AG04450 (cell line): ENCODE measurements around the gene PPP2R2C. TPM values are rescaled to one million over a fixed set of nuclear protein-coding genes. Genes with fewer than 3 reads are reported as not detected.

ENCODE experiments used
- CTCF ChIA-PET: fragments of 300-600, 350-600 bp; formaldehyde crosslinking; extraction: SDS; loops from one replicate; lab custom pipeline; 2022; ENCODE audit warnings: antibody characterized with exemption, inconsistent platforms; lab: Charles Lee
- POLR2A ChIA-PET: fragments of 350-600 bp; formaldehyde crosslinking; extraction: SDS; loops from one replicate; lab custom pipeline; 2021; ENCODE audit warnings: antibody characterized with exemption, inconsistent platforms; lab: Yijun Ruan, JAX
- DNase-seq: peaks from one replicate; pipeline ENCODE4 v3.0.0-alpha.2; 2011; ENCODE audit warnings: low read depth, low spot score
- H3K27ac ChIP-seq: one replicate; pipeline ENCODE4 v1.5.1; 2012; ENCODE audit warnings: low read depth, low read length, control low read depth
- H3K27me3 ChIP-seq: one replicate; pipeline ENCODE4 v1.6.0; 2012; ENCODE audit warnings: low read length; ENCODE audit not compliant: control insufficient read depth, insufficient read depth
- H3K4me3 ChIP-seq: 2 replicates; pipeline ENCODE4 v1.5.1; 2011; ENCODE audit warnings: mild to moderate bottlenecking, low read depth, low read length, control low read depth
- H3K9me3 ChIP-seq: 2 replicates; pipeline ENCODE4 v1.5.1; 2012; ENCODE audit warnings: low read length; ENCODE audit not compliant: control insufficient read depth, insufficient read depth
- polyA plus RNA-seq: library from polyadenylated mRNA; depleted of rRNA; stranded (reverse); fragments of >200 nt; gene quantifications from 2 replicates; pipeline ENCODE4 v1.2.3, GENCODE V29; 2011
- TF ChIP-seq, protein P1 (sequence below): IDR thresholded peaks from 2 replicates; pipeline ENCODE4 v1.5.1; 2011; ENCODE audit warnings: low read depth, low read length, control low read depth, inconsistent platforms

The PPP2R2C gene
- polyA plus RNA-seq, 1 experiment: 0.07 TPM

DNA sequence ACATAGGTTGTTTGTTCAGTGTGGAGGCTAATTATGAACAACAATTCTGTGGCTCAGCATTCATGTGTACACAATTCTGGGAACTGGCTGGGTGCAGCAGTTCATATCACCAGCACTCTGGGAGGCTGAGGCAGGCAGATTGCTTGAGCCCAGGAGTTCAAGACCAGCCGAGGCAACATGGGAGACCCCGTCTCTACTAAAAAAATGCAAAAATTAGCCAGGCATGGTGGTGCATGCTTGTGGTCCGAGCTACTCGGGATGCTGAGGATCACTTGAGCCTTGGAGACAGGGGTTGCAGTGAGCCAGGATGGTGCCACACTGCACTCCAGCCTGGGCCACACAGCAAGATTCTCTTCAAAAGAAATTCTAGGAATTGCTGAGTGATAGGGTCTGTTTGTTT lies 4.5 kb upstream of the PPP2R2C start:
- peaks cover 20% of the 10 kb centered on the region for H3K27me3 ChIP-seq
- ChIA-PET CTCF (no interaction called here), POLR2A (no interaction called here)
- no peak overlapping the region for H3K4me3 ChIP-seq
- no peaks in the 10 kb centered on the region; the same call in 1 of the 2 replicates for H3K9me3 ChIP-seq
- no peak overlapping the region for H3K27ac ChIP-seq
- no peak for DNase-seq
- TF ChIP-seq, protein P1, sequence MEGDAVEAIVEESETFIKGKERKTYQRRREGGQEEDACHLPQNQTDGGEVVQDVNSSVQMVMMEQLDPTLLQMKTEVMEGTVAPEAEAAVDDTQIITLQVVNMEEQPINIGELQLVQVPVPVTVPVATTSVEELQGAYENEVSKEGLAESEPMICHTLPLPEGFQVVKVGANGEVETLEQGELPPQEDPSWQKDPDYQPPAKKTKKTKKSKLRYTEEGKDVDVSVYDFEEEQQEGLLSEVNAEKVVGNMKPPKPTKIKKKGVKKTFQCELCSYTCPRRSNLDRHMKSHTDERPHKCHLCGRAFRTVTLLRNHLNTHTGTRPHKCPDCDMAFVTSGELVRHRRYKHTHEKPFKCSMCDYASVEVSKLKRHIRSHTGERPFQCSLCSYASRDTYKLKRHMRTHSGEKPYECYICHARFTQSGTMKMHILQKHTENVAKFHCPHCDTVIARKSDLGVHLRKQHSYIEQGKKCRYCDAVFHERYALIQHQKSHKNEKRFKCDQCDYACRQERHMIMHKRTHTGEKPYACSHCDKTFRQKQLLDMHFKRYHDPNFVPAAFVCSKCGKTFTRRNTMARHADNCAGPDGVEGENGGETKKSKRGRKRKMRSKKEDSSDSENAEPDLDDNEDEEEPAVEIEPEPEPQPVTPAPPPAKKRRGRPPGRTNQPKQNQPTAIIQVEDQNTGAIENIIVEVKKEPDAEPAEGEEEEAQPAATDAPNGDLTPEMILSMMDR: no peak

GRCh38 chr4:6475492-6476020 lies 3.1 kb upstream of the PPP2R2C start:
- Histone ChIP-seq H3K27ac (no peak overlapping the region), H3K9me3 (no peaks in the 10 kb centered on the region; the same call in 1 of the 2 replicates), H3K4me3 (no peak overlapping the region), H3K27me3 (peaks cover 27% of the 10 kb centered on the region)
- no peak for DNase-seq
- TF ChIP-seq, protein P1: no peak
- ChIA-PET POLR2A (no interaction called here), CTCF (no interaction called here)

- TF ChIP-seq, protein P1: no peak
- POLR2A ChIA-PET: no interaction called here
These were observed 2.5 kb upstream of the PPP2R2C start for GRCh38 chr4:6474705-6475457.

GRCh38 chr4:6474053-6474568 lies 1.7 kb upstream of the PPP2R2C start:
- POLR2A ChIA-PET: no interaction called here
- TF ChIP-seq, protein P1: peak; percentile 21; the same call in 1 of the 2 replicates

More at GRCh38 chr4:6474705-6475457, 2.5 kb upstream of the PPP2R2C start:
- no peak for DNase-seq
- Histone ChIP-seq H3K27ac (no peak overlapping the region), H3K9me3 (no peaks in the 10 kb centered on the region; the same call in 1 of the 2 replicates), H3K4me3 (no peak overlapping the region), H3K27me3 (peaks cover 34% of the 10 kb centered on the region)
- CTCF ChIA-PET: no interaction called here

More at GRCh38 chr4:6474053-6474568, 1.7 kb upstream of the PPP2R2C start:
- CTCF ChIA-PET: no interaction called here
- Histone ChIP-seq H3K27me3 (peaks cover 41% of the 10 kb centered on the region), H3K27ac (no peak overlapping the region), H3K9me3 (no peaks in the 10 kb centered on the region; the same call in 1 of the 2 replicates), H3K4me3 (no peak overlapping the region)
- DNase-seq: no peak
